HG03175 (cell line): ENCODE measurements around the gene TP53BP1.
A peak's percentile ranks its signal among the peaks of the same experiment; 100 is the strongest.
"Not testable (repeated sequence)": the region's sequence is repeated elsewhere in the genome, so short reads cannot be mapped to it uniquely, and the experiment has no call there.

Source experiments
- ATAC-seq: cut with Tn5 transposase; IDR thresholded peaks from one replicate; pipeline ENCODE4 v1.9.1; 2021; ENCODE audit warnings: mild to moderate bottlenecking, moderate library complexity; ENCODE audit not compliant: unreplicated experiment

TP53BP1 gene

GRCh38 chr15:43433165-43433564, 59.8 kb downstream of the TP53BP1 start:
- ATAC-seq = no peak

- no peak for ATAC-seq
Observed at GRCh38 chr15:43429687-43430086, 63.3 kb downstream of the TP53BP1 start.

- ATAC-seq = no peak
Observed at GRCh38 chr15:43423793-43424192, 69.2 kb downstream of the TP53BP1 start.

DNA sequence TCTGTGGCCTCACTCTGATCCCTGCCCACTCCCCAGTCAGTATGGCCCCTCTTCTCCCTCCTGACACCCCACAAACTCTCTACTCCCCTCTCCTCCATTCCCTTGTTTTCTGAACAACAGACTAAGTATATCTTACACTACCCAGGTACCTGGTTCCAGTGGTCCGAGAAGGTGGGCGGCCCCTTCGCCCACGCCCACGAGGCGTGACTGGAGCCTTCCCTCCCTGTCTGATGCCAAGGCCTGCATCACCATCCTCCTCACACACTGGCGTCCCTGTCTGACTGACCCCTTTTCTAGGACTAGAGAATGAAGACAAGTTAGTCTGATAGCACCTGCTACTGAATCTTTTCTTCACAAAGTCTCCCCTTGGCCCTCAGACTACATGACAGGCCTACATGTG, 72.1 kb downstream of the TP53BP1 start:
- no peak for ATAC-seq

DNA sequence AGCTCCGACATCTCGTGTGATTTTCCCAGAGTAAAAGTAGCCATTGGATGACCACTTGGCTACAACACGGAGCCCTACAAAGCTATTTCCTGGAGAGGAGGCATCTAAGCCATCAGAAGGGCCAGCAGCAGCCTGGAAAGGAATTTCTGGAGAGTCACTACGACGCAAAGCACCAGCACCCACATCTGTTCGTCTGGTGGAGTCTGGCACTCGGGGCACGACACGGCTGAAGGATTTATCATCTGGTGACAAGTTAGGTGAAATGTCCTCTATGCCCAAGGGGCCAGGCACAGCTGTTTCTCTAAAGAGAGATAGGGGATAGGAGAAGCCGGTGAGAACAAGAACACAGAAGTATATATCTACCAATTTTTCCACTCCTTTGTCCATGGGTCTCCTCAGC, 72.5 kb downstream of the TP53BP1 start:
- ATAC-seq = no peak

DNA sequence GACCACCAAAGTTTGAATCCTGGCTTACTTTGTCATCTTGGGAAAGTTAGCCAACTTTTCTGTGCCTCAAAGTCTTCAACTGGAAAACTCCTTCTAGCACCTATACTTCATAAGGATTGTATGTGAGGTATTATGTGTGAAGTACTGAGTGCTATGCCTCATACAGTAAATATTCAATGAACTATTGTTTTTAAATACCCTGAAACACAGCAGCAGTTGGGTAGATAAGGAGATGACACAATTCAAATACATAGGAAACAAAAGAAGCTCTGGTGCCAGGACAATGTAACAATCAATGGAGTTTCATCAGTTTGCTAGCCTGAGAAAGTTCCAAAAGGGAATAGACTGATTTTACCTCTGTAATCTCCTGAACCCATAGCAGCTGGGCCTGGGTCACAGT, 78.8 kb downstream of the TP53BP1 start:
- ATAC-seq = no peak

DNA sequence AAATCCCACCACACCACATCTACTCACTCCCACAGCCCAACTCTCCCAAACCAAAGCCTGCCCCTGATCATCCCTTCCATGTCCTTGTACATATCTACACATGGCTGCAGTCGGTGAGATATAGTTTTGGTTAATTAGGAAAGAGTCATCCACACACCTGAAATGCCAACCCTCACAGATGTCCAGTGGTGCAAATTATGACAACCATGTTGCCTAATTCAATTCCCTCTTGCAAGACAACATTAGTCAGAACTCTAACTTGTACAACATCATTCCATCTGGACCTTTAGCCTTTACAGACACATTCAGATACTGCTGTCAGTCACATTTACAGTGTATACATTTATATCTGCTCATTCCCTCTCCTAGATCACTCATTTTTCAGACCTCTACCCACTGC, 80.9 kb downstream of the TP53BP1 start:
- ATAC-seq = no peak

- no peak for ATAC-seq
Observed at GRCh38 chr15:43410572-43411214, 82.3 kb downstream of the TP53BP1 start.

- no peak for ATAC-seq
Observed at GRCh38 chr15:43408789-43409188, 84.2 kb downstream of the TP53BP1 start.

GRCh38 chr15:43406808-43407207, 86.1 kb downstream of the TP53BP1 start:
- ATAC-seq = no peak

DNA sequence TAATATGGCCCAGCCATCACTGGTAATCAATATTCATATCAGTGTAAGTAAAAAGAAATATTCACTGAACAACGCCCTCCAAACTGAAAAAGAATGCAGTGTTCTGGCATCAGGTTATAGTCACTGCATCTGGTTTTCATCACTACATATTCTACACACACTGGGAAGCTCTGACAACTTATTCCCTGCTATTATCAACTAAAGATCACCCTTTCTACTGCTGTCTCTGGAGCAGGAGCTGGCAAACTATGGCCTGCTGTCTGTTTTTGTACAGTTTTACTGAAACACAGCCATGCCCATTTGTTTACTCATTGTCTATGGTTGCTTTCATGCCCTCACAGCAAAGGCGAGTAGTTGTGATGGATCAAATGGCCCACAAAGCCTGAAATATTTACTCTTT, 86.8 kb downstream of the TP53BP1 start:
- ATAC-seq = no peak

- ATAC-seq = no peak
Observed at GRCh38 chr15:43404130-43404529, 88.8 kb downstream of the TP53BP1 start.

DNA sequence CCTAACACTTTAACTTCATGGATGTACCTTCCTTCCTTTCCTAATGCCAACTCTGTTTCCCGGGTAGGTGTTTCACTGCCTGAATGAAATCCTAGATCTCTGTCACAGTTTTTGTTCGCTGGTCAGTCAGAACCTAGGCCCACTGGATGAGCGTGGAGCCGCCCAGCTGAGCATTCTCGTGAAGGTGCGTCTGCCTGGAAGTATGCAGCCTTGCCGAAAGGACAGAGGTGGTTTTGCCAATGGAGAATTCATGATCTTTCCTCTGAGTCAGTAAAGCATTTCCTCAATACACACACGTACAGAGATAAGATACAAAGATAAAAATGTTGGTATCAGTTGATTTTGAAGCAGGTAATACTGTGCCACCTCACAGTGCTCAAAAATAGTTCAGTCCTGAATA, 89.3 kb downstream of the TP53BP1 start:
- ATAC-seq = no peak

DNA sequence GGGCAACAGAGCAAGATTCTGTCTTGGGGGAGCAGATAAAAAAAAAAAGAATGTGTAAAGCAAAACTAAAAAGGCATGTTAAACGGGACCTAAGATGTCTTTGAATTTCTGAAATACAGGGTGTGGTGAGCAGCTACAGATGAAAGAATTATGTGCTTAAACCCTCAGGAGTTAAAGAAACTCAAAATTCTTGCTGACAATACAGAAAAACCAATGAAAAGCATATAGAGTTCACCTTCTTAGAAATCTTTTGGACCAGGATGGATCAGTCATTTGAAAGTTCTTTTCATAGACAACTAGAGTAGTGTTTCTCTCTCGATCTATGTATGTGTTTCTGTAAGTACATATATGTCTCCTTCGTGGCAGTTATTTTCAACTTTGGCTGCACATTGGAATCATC, 90.7 kb downstream of the TP53BP1 start:
- no peak for ATAC-seq

- not testable (repeated sequence) for ATAC-seq
Observed at GRCh38 chr15:43393592-43393991, 99.4 kb downstream of the TP53BP1 start.

- no peak for ATAC-seq
Observed at GRCh38 chr15:43390723-43391122, 102.2 kb downstream of the TP53BP1 start.

DNA sequence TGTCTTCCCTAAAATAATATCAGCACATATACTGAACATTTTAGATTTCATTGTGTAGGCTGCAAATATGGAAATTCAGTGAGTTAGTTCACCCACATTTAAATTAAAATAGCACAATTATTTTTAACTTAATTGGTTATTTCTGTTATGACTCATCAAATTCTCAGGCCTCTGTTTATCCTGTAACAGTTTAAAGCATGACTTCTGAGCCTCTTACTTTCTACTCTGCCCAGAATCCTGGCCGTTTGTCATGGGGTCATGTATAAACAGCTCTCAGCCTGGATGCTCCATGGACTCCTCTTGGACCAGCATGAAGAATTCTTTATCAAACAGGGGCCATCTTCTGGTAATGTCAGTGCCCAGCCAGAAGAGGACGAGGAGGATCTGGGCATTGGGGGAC, 109.9 kb downstream of the TP53BP1 start:
- no peak for ATAC-seq

DNA sequence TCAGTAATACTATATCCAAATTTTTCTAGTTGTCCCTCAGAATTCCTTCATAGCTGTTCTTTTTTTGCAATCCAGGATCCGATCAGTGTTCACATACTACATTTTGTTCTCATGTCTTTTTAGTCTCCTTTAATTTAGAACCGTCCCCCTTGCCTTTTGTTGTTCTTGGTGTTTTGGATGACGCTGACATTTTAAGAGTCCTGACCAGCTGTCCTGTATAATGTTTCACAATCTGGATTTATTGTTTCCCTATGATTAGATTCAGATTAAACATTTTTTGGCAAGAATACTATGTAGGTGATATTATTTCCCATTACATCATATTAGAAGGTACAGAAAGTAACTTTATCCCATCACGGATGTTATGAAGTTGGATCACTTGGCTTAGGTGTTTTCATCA, 110.6 kb downstream of the TP53BP1 start:
- no peak for ATAC-seq

DNA sequence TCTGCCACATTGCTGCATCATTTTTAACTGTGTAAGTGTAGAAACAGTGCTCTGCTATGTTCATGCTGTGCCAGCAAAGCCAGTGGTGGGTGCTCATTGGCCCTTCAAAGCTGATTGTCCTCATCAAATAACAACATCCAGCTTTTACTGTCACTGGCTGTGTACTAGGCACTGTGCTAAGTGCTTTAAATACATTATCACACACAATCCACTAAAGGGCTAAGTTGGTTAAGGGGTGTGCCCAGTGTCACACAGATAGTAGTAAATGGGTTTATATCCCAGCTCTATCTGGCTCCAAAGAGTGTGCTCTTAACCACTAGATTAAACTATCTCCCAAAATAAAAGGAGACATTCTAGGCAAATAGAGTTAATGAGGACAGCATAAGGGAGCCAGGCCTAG, 114.4 kb downstream of the TP53BP1 start:
- no peak for ATAC-seq

- no peak for ATAC-seq
Observed at GRCh38 chr15:43376017-43376705, 116.8 kb downstream of the TP53BP1 start.

- peak; percentile 79 for ATAC-seq
Observed at GRCh38 chr15:43370975-43371974, 121.7 kb downstream of the TP53BP1 start, which contains the start of the genes TUBGCP4 and ZSCAN29. Gene TUBGCP4 (plus strand): TSS chr15:43371101. CDS start chr15:43371355, 254 bp downstream. Gene ZSCAN29 (minus strand): TSS chr15:43371043. CDS start chr15:43369913, 1,130 bp downstream.
